ENCODE measurements around the gene KCTD8. TPM values are rescaled to one million over a fixed set of nuclear protein-coding genes. Genes with fewer than 3 reads are reported as not detected.

KCTD8 gene
- total and polyA plus RNA-seq, 2 donors (not counting 1 experiment from before 2014, with no cell fraction given) = not detected

DNA sequence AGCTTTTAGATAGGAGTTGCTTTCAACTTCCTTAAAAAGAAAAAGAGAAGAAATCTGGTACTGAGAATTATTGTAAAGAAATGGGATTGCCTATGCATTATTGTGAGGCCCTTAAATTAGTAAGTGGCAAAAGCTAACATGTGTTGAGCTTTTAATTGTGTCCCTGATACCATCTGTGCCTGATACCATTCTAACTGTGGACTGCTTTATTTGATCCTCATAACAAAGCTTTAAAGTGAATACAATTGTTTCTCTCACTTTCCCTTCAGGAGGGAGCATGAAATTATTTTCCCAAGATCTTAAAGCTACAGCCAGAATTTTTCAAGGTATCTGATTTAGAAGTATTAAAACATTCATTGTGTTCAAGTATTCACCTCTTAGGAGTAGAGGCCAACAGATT is 9.9 kb downstream of the KCTD8 start:
- H3K4me1 Mint-ChIP-seq = no peaks in the 10 kb centered on the region
- ChIA-PET CTCF (no interaction called here), POLR2A (no interaction called here)
- TF ChIP-seq, protein P1, sequence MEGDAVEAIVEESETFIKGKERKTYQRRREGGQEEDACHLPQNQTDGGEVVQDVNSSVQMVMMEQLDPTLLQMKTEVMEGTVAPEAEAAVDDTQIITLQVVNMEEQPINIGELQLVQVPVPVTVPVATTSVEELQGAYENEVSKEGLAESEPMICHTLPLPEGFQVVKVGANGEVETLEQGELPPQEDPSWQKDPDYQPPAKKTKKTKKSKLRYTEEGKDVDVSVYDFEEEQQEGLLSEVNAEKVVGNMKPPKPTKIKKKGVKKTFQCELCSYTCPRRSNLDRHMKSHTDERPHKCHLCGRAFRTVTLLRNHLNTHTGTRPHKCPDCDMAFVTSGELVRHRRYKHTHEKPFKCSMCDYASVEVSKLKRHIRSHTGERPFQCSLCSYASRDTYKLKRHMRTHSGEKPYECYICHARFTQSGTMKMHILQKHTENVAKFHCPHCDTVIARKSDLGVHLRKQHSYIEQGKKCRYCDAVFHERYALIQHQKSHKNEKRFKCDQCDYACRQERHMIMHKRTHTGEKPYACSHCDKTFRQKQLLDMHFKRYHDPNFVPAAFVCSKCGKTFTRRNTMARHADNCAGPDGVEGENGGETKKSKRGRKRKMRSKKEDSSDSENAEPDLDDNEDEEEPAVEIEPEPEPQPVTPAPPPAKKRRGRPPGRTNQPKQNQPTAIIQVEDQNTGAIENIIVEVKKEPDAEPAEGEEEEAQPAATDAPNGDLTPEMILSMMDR (IDR thresholded peaks at IDR 0.05) = no peak
- no peak for TF ChIP-seq EZH2 (IDR thresholded peaks at IDR 0.05; ENCODE audit: borderline replicate concordance, insufficient read depth, low read depth, low read length, poor library complexity, severe bottlenecking)
- ATAC-seq (ENCODE audit: low read depth) (no peak), DNase-seq (no peak)
- no peak overlapping the region for H3K27ac ChIP-seq (ENCODE audit: low read length in 2 of 2)
- H3K4me3 Mint-ChIP-seq = no peak overlapping the region
- H3K9ac ChIP-seq (ENCODE audit: low read length) = no peak overlapping the region
- no peaks in the 10 kb centered on the region for H3K27me3 ChIP-seq (replicated peaks in 1 of 4; ENCODE audit: control extremely low read depth in 1 of 4, control insufficient read depth in 3 of 4, insufficient read depth in 4 of 4, low read length in 3 of 4)
- no peak overlapping the region for H3K27ac Mint-ChIP-seq
- H3K36me3 ChIP-seq (replicated peaks in 1 of 2; ENCODE audit: control extremely low read depth in 1 of 2, control insufficient read depth in 1 of 2, extremely low read depth in 1 of 2, insufficient read depth in 2 of 2, low read length in 1 of 2) = no peaks in the 10 kb centered on the region
- H2AFZ ChIP-seq (ENCODE audit: insufficient read depth, low read depth, low read length, poor library complexity, severe bottlenecking) = no peak overlapping the region
- no peak overlapping the region for H3K4me2 ChIP-seq (replicated peaks; ENCODE audit: low read depth, low read length, poor library complexity, severe bottlenecking)
- H3K9me3 Mint-ChIP-seq (ENCODE audit: insufficient read depth) = no peaks in the 10 kb centered on the region
- H3K4me3 ChIP-seq (ENCODE audit: control extremely low read depth in 1 of 5, extremely low read depth in 1 of 5, insufficient read depth in 1 of 5, low read depth in 2 of 5, low read length in 4 of 5) = no peak overlapping the region
- H4K20me1 ChIP-seq (ENCODE audit: control insufficient read depth, insufficient read depth, low read length, poor library complexity, severe bottlenecking) = no peaks in the 10 kb centered on the region
- intact Hi-C loops (cut with micrococcal nuclease) = no loop called here
- no peaks in the 10 kb centered on the region for H3K4me1 ChIP-seq (ENCODE audit: control insufficient read depth in 2 of 2, insufficient read depth in 2 of 2, low read length in 2 of 2)
- H3K27me3 Mint-ChIP-seq = peaks cover 7% of the 10 kb centered on the region
- no peaks in the 10 kb centered on the region for H3K79me2 ChIP-seq (ENCODE audit: control insufficient read depth, insufficient read depth, low read length)
- no peaks in the 10 kb centered on the region for H3K9me3 ChIP-seq (ENCODE audit: control extremely low read depth in 1 of 3, control insufficient read depth in 2 of 3, insufficient read depth in 1 of 3, low read length in 2 of 3)

DNA sequence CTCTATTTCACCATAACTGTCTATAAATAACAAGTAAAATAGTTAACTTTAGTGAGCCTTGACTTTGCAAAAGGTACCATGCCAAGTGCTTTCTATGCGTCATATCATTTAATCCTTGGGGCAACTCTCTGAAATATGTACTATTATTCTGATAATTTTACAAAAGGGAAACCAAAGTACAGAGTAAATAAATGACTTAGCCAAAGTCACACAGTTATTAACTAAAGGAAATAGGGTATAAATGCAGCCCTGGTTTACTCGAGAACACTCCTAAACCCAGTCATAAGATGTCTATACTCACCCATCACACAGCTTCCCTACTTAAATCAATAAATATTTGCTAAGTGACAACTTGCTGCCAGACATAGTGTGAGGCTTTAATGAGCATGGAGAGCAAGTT is 14.4 kb downstream of the KCTD8 start:
- ChIA-PET POLR2A (no interaction called here), CTCF (no interaction called here)
- Mint-ChIP-seq H3K9me3 (ENCODE audit: insufficient read depth) (no peaks in the 10 kb centered on the region), H3K4me1 (no peaks in the 10 kb centered on the region), H3K27me3 (no peaks in the 10 kb centered on the region), H3K4me3 (no peak overlapping the region), H3K27ac (no peak overlapping the region)
- H3K4me1 ChIP-seq (ENCODE audit: control insufficient read depth in 2 of 2, insufficient read depth in 2 of 2, low read length in 2 of 2) = no peaks in the 10 kb centered on the region
- no peak overlapping the region for H3K9ac ChIP-seq (ENCODE audit: low read length)
- no peak overlapping the region for H2AFZ ChIP-seq (ENCODE audit: insufficient read depth, low read depth, low read length, poor library complexity, severe bottlenecking)
- ATAC-seq (ENCODE audit: low read depth) (no peak), DNase-seq (no peak)
- intact Hi-C loops (cut with micrococcal nuclease) = no loop called here
- no peaks in the 10 kb centered on the region for H3K27me3 ChIP-seq (replicated peaks in 1 of 4; ENCODE audit: control extremely low read depth in 1 of 4, control insufficient read depth in 3 of 4, insufficient read depth in 4 of 4, low read length in 3 of 4)
- no peak overlapping the region for H3K4me2 ChIP-seq (replicated peaks; ENCODE audit: low read depth, low read length, poor library complexity, severe bottlenecking)
- H3K36me3 ChIP-seq (replicated peaks in 1 of 2; ENCODE audit: control extremely low read depth in 1 of 2, control insufficient read depth in 1 of 2, extremely low read depth in 1 of 2, insufficient read depth in 2 of 2, low read length in 1 of 2) = no peaks in the 10 kb centered on the region
- TF ChIP-seq, protein P1 (IDR thresholded peaks at IDR 0.05) = no peak
- no peak for TF ChIP-seq EZH2 (IDR thresholded peaks at IDR 0.05; ENCODE audit: borderline replicate concordance, insufficient read depth, low read depth, low read length, poor library complexity, severe bottlenecking)
- H3K27ac ChIP-seq (ENCODE audit: low read length in 2 of 2) = no peak overlapping the region
- no peak overlapping the region for H3K4me3 ChIP-seq (ENCODE audit: control extremely low read depth in 1 of 5, extremely low read depth in 1 of 5, insufficient read depth in 1 of 5, low read depth in 2 of 5, low read length in 4 of 5)
- H4K20me1 ChIP-seq (ENCODE audit: control insufficient read depth, insufficient read depth, low read length, poor library complexity, severe bottlenecking) = no peaks in the 10 kb centered on the region
- no peaks in the 10 kb centered on the region for H3K79me2 ChIP-seq (ENCODE audit: control insufficient read depth, insufficient read depth, low read length)
- no peaks in the 10 kb centered on the region for H3K9me3 ChIP-seq (ENCODE audit: control extremely low read depth in 1 of 3, control insufficient read depth in 2 of 3, insufficient read depth in 1 of 3, low read length in 2 of 3)
- no CpG with 5 or more reads among the region's 2 CpGs for WGBS (ENCODE audit: insufficient coverage)

Measured in B cell (primary cell).